HG03469 (cell line): Measurements from ENCODE around the gene PSMA8.
A peak's percentile ranks its signal among the peaks of the same experiment; 100 is the strongest.
"Not testable (repeated sequence)": the region's sequence is repeated elsewhere in the genome, so short reads cannot be mapped to it uniquely, and the experiment has no call there.

Experiments used
- ATAC-seq: cut with Tn5 transposase; IDR thresholded peaks from one replicate; pipeline ENCODE4 v1.9.1; 2021; ENCODE audit warnings: mild to moderate bottlenecking, moderate library complexity, moderate number of reproducible peaks; ENCODE audit not compliant: unreplicated experiment

The PSMA8 gene

GRCh38 chr18:26133652-26134051, at the start of gene PSMA8:
Gene PSMA8, plus strand, starts transcription at chr18:26133869. Its CDS starts 97 bp downstream, at chr18:26133966.
- ATAC-seq, result no peak

GRCh38 chr18:26085056-26085455, 48.6 kb upstream of the PSMA8 start:
- no peak for ATAC-seq

GRCh38 chr18:26086959-26087358, 46.7 kb upstream of the PSMA8 start:
- ATAC-seq, result no peak

DNA sequence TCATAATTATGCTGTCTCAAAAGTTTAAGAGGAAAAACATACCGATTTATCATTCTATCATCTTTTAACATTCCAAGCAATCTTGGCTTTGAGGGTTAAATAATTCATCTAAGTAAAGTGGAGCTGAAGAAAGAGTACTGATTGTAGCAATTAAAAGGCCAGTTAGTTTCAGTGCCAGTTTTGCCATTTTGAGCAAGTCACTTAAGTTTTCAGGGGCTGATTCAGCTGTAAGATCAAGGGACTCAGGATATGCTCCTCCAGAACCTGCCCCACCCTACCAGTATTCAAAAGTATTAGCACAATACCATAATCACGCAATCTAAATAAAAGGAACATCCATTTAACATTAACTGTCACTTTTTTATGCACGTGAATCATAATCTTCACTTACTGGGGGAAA, 45.2 kb upstream of the PSMA8 start:
- no peak for ATAC-seq

GRCh38 chr18:26089293-26090129, 44.2 kb upstream of the PSMA8 start:
- ATAC-seq, result peak; percentile 1

GRCh38 chr18:26090130-26091046, 43.3 kb upstream of the PSMA8 start, which contains the start of gene SS18:
Gene SS18, minus strand, starts transcription at chr18:26090613. Its CDS starts 44 bp downstream, at chr18:26090569.
- ATAC-seq, result peak; percentile 56

DNA sequence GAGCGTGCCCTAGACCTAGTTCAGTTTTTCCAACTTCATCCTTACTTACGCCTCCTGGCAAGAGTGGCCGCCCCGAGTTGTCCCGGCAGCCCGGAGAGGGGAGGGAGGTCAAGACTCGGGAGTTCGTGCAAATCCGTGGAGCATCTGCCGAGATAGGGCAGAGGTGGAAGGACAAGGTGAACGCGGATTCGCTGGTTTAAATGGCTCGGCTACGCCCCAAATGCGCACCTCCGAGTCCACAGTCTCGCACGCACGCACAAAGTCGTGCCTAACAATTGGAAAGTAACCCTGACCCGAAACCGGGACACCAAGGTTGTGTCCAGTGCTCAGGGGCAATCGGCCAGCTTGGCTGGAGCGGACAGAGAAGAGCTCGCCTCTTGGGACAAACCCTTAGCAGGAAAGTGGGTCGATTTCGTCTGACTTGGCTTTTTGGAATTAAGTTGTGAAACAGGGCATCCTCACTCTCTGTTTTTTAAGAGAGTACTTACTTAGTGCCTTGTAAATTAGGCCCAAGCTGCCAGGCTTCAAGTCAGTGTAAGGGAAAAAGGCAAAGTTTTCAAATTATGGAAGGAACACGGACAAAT, 42.5 kb upstream of the PSMA8 start:
- peak; percentile 28 for ATAC-seq

DNA sequence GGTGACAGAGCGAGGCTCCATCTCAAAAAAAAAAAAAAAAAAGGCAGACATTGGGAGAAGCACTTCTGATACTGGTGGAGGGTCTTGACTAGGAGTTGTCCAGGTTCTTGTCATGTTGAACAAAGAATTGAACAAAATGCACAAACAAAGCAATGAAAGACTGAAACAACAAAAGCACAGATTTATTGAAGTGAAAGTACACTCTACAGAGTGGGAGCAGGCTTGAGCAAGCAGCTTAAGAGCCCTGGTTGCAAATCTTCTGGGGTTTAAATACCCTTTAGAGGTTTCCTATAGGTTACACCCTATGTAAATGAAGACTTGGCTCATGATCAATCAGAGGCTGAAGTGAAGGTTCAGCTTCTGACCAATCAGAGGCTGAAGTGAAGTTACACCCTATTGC, 36.8 kb upstream of the PSMA8 start:
- no peak for ATAC-seq

DNA sequence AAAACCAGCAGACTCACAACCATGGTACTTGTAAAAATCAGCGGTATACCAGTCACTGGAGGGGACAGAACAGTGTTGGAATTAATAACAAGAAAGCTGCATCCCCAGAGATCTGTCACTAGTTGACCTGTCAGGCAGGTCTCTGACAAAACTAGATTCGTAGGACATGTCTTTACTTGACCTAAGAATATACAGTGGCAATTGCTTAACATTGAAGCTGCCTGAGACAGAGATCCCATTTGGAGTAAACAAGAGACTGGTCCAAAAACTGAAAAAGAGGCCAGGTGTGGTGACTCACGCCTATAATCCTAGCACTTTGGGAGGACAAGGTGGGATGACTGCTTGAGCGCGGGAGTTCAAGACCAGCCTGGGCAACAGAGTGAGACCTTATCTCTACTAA, 36.1 kb upstream of the PSMA8 start:
- no peak for ATAC-seq

- ATAC-seq, result no peak
Measured at GRCh38 chr18:26103579-26103978, 30.1 kb upstream of the PSMA8 start.

- no peak for ATAC-seq
Measured at GRCh38 chr18:26104035-26104434, 29.6 kb upstream of the PSMA8 start.

DNA sequence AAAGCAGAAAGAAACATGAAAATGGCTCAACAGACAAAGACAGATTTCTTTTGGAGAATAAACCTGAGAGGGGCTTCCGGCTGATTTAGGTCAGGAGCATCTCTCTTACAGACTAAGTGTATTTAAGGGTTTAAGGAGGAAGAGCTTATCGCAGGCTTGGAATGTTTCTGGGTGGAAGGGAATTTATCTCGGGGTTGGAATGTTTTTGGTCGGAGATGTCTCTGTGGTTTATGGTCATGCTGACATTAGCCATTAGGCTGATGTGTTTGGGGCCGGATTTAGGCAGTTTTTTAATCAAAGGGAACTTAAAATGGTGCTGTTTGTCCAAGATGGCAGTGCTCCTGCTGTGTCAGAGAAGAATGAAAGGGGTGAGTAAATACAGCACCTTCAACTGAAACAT, 14.4 kb upstream of the PSMA8 start:
- no peak for ATAC-seq

- no peak for ATAC-seq
Measured at GRCh38 chr18:26121476-26121875, 12.2 kb upstream of the PSMA8 start.

DNA sequence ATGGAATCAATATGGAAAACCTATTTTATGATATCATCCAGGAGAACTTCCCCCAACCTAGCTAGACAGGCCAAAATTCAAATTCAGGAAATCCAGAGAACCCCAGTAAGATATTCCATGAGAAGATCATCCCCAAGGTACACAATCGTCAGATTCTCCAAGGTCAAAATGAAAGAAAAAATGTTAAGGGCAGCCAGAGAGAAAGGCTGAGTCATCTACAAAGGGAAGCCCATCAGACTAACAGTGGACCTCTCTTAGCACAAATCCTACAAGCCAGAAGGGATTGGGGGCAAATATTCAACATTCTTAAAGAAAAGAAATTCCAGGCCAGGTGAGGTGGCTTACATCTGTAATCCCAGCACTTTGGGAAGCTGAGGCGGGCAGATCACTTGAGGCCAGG, 11.7 kb upstream of the PSMA8 start:
- ATAC-seq, result not testable (repeated sequence)

- no peak for ATAC-seq
Measured at GRCh38 chr18:26127786-26128185, 5.9 kb upstream of the PSMA8 start.

- ATAC-seq, result not testable (repeated sequence)
Measured at GRCh38 chr18:26128192-26128591, 5.5 kb upstream of the PSMA8 start.

DNA sequence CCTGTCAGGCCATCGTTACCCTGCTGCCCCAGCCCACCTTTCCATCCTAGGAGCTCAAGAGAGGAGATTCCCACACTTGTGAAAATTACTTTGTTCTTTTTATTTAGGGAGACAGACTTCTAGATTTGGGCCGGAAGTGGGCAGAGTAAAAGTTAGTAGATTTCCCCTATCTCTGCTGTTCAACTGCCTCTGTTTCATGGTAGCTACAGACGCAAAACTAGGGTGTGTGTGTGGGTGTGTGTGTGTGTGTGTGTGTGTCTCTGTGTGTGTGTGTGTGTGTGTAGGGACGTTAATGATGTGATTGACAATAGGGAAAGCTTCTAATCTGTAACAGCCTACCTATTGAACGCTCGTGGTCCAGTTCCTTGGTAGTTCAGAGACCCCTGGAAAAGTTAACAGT, 438 bp downstream of the PSMA8 start:
- no peak for ATAC-seq

DNA sequence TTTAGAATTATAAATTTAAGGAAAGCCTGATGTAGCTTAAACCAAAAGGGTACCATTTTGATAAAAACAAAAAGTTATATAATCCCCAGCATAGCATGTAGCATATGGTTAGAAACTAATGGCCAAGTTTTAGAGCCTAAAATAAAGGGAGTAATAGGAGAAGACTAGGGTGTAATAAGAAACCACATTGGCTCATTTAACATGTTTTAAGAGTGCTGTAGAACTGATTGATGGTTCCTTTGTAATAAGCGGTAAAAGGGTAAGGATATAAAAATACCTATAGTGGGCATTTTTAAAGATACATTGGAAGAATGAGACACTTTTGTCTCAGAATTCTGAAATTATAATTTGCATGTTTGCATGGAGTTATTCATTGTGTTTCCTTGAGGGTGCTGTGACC, 1.9 kb downstream of the PSMA8 start:
- ATAC-seq, result no peak

DNA sequence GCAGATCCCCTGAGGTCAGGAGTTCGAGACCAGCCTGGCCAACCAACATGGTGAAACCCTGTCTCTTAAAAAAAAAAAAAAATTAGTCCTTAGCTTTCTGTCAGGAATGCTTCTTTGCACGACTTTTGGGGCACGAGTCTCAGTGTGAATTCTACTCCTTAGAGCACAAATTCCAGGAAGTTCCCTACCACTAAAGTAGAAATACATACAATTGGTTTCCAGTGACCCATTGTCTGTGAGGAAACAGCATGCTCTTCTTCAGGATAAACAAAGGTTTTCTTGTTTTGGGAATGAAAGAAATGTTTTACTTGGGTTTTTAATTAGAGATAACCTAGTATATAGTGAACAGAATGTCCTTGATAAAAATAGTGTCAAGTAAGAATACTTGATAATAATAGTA, 23.7 kb downstream of the PSMA8 start:
- ATAC-seq, result no peak

DNA sequence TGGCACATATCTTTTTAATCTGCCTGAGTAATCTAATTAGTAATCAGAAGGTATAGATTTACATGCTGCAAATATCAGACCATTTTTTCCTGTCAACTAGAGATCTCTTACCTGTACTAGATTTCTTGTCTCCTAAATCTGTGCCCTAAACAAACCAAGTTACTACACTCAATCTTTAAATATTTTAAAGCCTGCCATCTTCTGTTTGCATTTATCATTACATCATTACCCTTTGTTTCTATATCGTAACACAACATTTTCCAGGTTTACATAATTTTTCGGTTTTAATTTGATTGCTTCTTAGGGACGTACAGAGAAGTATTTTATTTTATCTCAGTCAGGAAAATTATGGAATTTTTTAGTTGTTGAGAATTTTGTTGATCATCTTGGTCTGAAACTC, 25.7 kb downstream of the PSMA8 start:
- no peak for ATAC-seq

- ATAC-seq, result no peak
Measured at GRCh38 chr18:26164571-26164970, 30.9 kb downstream of the PSMA8 start.
